Panc1 (cell line): ENCODE data around the gene MAP2K5. TPM values are rescaled to one million over a fixed set of nuclear protein-coding genes. Genes with fewer than 3 reads are reported as not detected.

Experiments
- ATAC-seq: fragments of 200-7000 bp; cut with Tn5 transposase; 2 replicates; pipeline ENCODE4 v1.9.1; 2020; ENCODE audit warnings: mild to moderate bottlenecking, moderate library complexity
- BruUV-seq: library from RNA; stranded (reverse); fragments of 400-500 nt; replicated peaks from 2 replicates; lab custom pipeline; 2021; lab: Mats Ljungman, UMichigan
- CTCF ChIA-PET: fragments of 300-600 bp; sonication (Branson Sonifier 250); formaldehyde crosslinking; loops from one replicate; lab custom pipeline; 2022; ENCODE audit warnings: antibody characterized with exemption; lab: Charles Lee
- POLR2A ChIA-PET: fragments of 300-600 bp; sonication (Branson Sonifier 250); formaldehyde crosslinking; loops from one replicate; lab custom pipeline; 2022; ENCODE audit warnings: antibody characterized with exemption; lab: Charles Lee
- DNase-seq: peaks from one replicate; pipeline ENCODE4 v3.0.0-alpha.2; 2010; ENCODE audit warnings: low read depth, low spot score
- H3K27ac ChIP-seq: 2 replicates; pipeline ENCODE4 v1.5.1; 2011; ENCODE audit warnings: mild to moderate bottlenecking, low read length, inconsistent platforms
- H3K27me3 ChIP-seq: fragments of 200-500 bp; sonication (Bioruptor generic); 2 replicates; pipeline ENCODE4 v1.6.0; 2014; ENCODE audit warnings: low read length, inconsistent platforms; ENCODE audit not compliant: control insufficient read depth, insufficient read depth
- H3K36me3 ChIP-seq: fragments of 200-500 bp; sonication (Bioruptor generic); 2 replicates; pipeline ENCODE4 v1.5.1; 2014; ENCODE audit warnings: inconsistent platforms, mild to moderate bottlenecking, low read length, moderate library complexity; ENCODE audit not compliant: control insufficient read depth, insufficient read depth
- H3K4me1 ChIP-seq: 2 replicates; pipeline ENCODE4 v1.5.1; 2011; ENCODE audit warnings: inconsistent platforms, mild to moderate bottlenecking, low read length, moderate library complexity; ENCODE audit not compliant: control insufficient read depth, insufficient read depth
- H3K4me3 ChIP-seq, 2 experiments: 2 replicates each; pipeline ENCODE4 v1.5.1; 2011 to 2012; ENCODE audit warnings: low read depth in 2 of 2, low read length in 2 of 2, mild to moderate bottlenecking in 2 of 2, inconsistent platforms in 1 of 2, moderate library complexity in 1 of 2
- H3K9me3 ChIP-seq: fragments of 200-500 bp; sonication (Bioruptor generic); 2 replicates; pipeline ENCODE4 v1.5.1; 2014; ENCODE audit warnings: low read depth, mild to moderate bottlenecking, inconsistent platforms, low read length, moderate library complexity; ENCODE audit not compliant: control insufficient read depth, insufficient read depth
- POLR2AphosphoS5 ChIP-seq: IDR thresholded peaks from 2 replicates; pipeline ENCODE4 v1.6.1; 2012; ENCODE audit warnings: mild to moderate bottlenecking, low read depth, low read length, moderate library complexity
- SIN3A ChIP-seq: IDR thresholded peaks from 2 replicates; pipeline ENCODE4 v1.6.1; 2012; ENCODE audit warnings: low read depth, mild to moderate bottlenecking, low read length, moderate library complexity, borderline replicate concordance; ENCODE audit not compliant: insufficient read depth
- TCF7L2 ChIP-seq: IDR thresholded peaks from 2 replicates; pipeline ENCODE4 v1.6.1; 2011; ENCODE audit warnings: mild to moderate bottlenecking, low read depth, low read length, inconsistent platforms
- in situ Hi-C: cut with HindIII; loops from 2 replicates; pipeline ENCODE4 v1.10.0; 2016; ENCODE audit warnings: low sequenced_read_pairs, low pct_unique_long_range_greater_than_20kb
- intact Hi-C: fragments of 100-400 bp; cut with micrococcal nuclease; formaldehyde crosslinking; loops from one replicate; pipeline ENCODE4 v1.10.0; 2022; ENCODE audit not compliant: unreplicated experiment
- total RNA-seq: library from RNA; stranded (reverse); gene quantifications from one replicate; pipeline ENCODE4 v1.2.1, GENCODE V29; 2021; ENCODE audit not compliant: unreplicated experiment
- TF ChIP-seq, protein P1 (sequence below), 2 experiments: IDR thresholded peaks; 2 replicates each; pipeline ENCODE4 v1.6.1; 2011 to 2012; ENCODE audit warnings: low read depth in 2 of 2, control low read depth in 1 of 2, low read length in 1 of 2, mild to moderate bottlenecking in 1 of 2, moderate library complexity in 1 of 2; ENCODE audit not compliant: insufficient read depth in 1 of 2
- TF ChIP-seq, protein P2 (sequence below): fragments of 450-650 bp; IDR thresholded peaks from 2 replicates; pipeline ENCODE4 v1.5.1; 2017; ENCODE audit warnings: mild to moderate bottlenecking

MAP2K5 gene
- total RNA-seq, 1 experiment from 2014 or later, result 18.3 TPM

DNA sequence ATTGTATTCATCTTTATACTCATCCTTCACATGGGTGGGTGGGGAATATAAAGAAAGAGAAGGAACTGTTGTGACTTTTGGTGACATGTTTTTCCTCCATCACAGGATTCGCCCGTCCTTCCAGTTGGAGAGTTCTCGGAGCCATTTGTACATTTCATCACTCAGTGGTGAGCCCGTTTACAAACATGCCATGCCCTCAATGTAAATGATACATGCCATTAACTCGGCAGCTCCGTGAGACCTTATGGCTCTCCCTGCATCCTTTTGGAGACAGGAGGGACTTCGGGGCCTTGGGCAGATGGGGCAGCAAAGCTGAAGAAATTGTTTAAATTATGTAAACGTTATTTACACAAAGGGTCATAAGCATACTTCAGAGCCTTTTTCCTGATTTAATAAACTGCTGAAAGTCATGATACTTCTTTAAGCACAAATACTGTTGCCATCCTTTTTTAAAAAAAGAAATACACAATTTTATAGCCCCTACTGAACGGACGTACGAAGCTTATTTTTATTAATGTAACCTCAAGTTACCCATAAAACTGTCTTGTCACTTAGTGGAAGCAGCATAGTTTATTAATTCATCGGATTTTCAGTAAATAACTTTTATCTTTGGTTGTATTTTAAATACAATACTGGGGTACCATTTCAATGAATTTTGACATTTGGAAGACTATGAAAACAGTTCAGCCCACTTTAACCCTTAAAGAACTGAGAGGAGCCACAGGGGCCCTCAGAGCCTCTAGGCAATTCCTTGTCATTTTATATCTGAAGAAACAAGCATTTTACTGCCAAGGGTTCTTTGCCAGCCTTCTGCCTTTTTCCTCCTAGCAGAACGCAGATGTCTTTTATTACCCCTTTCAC is 227.2 kb downstream of the MAP2K5 start:
- intact Hi-C loops, result no loop called here
- no peak overlapping the region for H3K27ac ChIP-seq
- no peaks in the 10 kb centered on the region for H3K9me3 ChIP-seq
- in situ Hi-C loops, result no loop called here
- peaks cover 9% of the 10 kb centered on the region; the same call in 1 of the 2 replicates for H3K4me1 ChIP-seq
- ATAC-seq (no peak), DNase-seq (no peak)
- no peak overlapping the region for H3K4me3 ChIP-seq
- no peaks in the 10 kb centered on the region for H3K36me3 ChIP-seq
- BruUV-seq, result no TSS peak
- TF ChIP-seq SIN3A (no peak), POLR2AphosphoS5 (no peak), TCF7L2 (no peak)
- TF ChIP-seq, protein P1, sequence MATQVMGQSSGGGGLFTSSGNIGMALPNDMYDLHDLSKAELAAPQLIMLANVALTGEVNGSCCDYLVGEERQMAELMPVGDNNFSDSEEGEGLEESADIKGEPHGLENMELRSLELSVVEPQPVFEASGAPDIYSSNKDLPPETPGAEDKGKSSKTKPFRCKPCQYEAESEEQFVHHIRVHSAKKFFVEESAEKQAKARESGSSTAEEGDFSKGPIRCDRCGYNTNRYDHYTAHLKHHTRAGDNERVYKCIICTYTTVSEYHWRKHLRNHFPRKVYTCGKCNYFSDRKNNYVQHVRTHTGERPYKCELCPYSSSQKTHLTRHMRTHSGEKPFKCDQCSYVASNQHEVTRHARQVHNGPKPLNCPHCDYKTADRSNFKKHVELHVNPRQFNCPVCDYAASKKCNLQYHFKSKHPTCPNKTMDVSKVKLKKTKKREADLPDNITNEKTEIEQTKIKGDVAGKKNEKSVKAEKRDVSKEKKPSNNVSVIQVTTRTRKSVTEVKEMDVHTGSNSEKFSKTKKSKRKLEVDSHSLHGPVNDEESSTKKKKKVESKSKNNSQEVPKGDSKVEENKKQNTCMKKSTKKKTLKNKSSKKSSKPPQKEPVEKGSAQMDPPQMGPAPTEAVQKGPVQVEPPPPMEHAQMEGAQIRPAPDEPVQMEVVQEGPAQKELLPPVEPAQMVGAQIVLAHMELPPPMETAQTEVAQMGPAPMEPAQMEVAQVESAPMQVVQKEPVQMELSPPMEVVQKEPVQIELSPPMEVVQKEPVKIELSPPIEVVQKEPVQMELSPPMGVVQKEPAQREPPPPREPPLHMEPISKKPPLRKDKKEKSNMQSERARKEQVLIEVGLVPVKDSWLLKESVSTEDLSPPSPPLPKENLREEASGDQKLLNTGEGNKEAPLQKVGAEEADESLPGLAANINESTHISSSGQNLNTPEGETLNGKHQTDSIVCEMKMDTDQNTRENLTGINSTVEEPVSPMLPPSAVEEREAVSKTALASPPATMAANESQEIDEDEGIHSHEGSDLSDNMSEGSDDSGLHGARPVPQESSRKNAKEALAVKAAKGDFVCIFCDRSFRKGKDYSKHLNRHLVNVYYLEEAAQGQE (IDR thresholded peaks at IDR 0.05; ENCODE audit: insufficient read depth in 1 of 2, low read depth in 2 of 2, low read length in 1 of 2), result no peak
- TF ChIP-seq, protein P2, sequence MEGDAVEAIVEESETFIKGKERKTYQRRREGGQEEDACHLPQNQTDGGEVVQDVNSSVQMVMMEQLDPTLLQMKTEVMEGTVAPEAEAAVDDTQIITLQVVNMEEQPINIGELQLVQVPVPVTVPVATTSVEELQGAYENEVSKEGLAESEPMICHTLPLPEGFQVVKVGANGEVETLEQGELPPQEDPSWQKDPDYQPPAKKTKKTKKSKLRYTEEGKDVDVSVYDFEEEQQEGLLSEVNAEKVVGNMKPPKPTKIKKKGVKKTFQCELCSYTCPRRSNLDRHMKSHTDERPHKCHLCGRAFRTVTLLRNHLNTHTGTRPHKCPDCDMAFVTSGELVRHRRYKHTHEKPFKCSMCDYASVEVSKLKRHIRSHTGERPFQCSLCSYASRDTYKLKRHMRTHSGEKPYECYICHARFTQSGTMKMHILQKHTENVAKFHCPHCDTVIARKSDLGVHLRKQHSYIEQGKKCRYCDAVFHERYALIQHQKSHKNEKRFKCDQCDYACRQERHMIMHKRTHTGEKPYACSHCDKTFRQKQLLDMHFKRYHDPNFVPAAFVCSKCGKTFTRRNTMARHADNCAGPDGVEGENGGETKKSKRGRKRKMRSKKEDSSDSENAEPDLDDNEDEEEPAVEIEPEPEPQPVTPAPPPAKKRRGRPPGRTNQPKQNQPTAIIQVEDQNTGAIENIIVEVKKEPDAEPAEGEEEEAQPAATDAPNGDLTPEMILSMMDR, result no peak
- no peaks in the 10 kb centered on the region for H3K27me3 ChIP-seq
- POLR2A ChIA-PET, result interaction anchor here (0.5 kb wide), 1 partner anchor 1104 kb away, joined by 4 read pairs; no protein-coding TSS in a partner anchor
- CTCF ChIA-PET, result no interaction called here

DNA sequence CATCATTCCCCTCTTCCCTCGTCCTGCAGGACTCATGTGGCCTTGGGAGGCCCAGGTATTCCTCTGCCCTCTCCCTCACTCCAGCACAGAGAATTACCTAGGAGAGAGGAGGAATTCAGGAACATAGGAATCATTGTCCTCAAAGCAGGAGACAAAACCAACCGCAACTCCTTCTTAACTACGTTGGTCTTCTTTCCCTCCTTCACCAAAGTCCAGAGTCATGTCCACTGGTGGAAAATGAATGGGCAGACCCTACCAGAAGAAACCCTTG is 227.8 kb downstream of the MAP2K5 start:
- H3K27ac ChIP-seq, result no peak overlapping the region
- BruUV-seq, result no TSS peak
- intact Hi-C loops, result no loop called here
- ChIA-PET POLR2A (no interaction called here), CTCF (no interaction called here)
- no peaks in the 10 kb centered on the region for H3K36me3 ChIP-seq
- DNase-seq, result no peak
- in situ Hi-C loops, result no loop called here
- peaks cover 9% of the 10 kb centered on the region; the same call in 1 of the 2 replicates for H3K4me1 ChIP-seq
- no peak for ATAC-seq
- no peak overlapping the region for H3K4me3 ChIP-seq
- TF ChIP-seq, protein P2, result no peak
- TF ChIP-seq TCF7L2, result no peak
- TF ChIP-seq, protein P1 (IDR thresholded peaks at IDR 0.05; ENCODE audit: insufficient read depth in 1 of 2, low read depth in 2 of 2, low read length in 1 of 2), result no peak
- no peaks in the 10 kb centered on the region for H3K27me3 ChIP-seq
- H3K9me3 ChIP-seq, result no peaks in the 10 kb centered on the region
